GM23338 (cell line): ENCODE results near the gene MOB3C. TPM values are rescaled to one million over a fixed set of nuclear protein-coding genes. Genes with fewer than 3 reads are reported as not detected.

ENCODE experiments used
- ATAC-seq: fragments of 200-7000 bp; cut with Tn5 transposase; 3 replicates; pipeline ENCODE4 v1.9.1; 2020
- DNase-seq: peaks from one replicate; pipeline ENCODE4 v3.0.0-alpha.2; 2015; ENCODE audit warnings: low spot score
- H2AFZ ChIP-seq: fragments of 200-600 bp; sonication (generic); 2 replicates; pipeline ENCODE4 v1.8.0; 2016; ENCODE audit warnings: antibody characterized with exemption, mild to moderate bottlenecking, moderate library complexity
- H3F3A ChIP-seq: fragments of 200-600 bp; sonication (generic); replicated peaks from 2 replicates; pipeline ENCODE4 v1.8.0; 2017; ENCODE audit warnings: antibody characterized with exemption, mixed run types, low read depth
- H3K27ac ChIP-seq: fragments of 200-600 bp; sonication (generic); 2 replicates; pipeline ENCODE4 v1.6.1; 2016; ENCODE audit warnings: low read depth
- H3K27me3 ChIP-seq: fragments of 200-600 bp; sonication (generic); 2 replicates; pipeline ENCODE4 v1.8.0; 2016; ENCODE audit warnings: mild to moderate bottlenecking, mixed run types, moderate library complexity; ENCODE audit not compliant: insufficient read depth
- H3K36me3 ChIP-seq: fragments of 200-600 bp; sonication (generic); 2 replicates; pipeline ENCODE4 v1.8.0; 2016; ENCODE audit warnings: mild to moderate bottlenecking; ENCODE audit not compliant: insufficient read depth
- H3K4me1 ChIP-seq: fragments of 200-600 bp; sonication (generic); 2 replicates; pipeline ENCODE4 v1.8.0; 2016; ENCODE audit warnings: mild to moderate bottlenecking, moderate library complexity; ENCODE audit not compliant: insufficient read depth
- H3K4me2 ChIP-seq: fragments of 200-600 bp; sonication (generic); 2 replicates; pipeline ENCODE4 v1.7.1; 2017; ENCODE audit warnings: mixed run types
- H3K4me3 ChIP-seq: fragments of 200-600 bp; sonication (generic); 2 replicates; pipeline ENCODE4 v1.6.1; 2016; ENCODE audit warnings: mixed run types
- H3K79me2 ChIP-seq: fragments of 200-600 bp; sonication (generic); replicated peaks from 2 replicates; pipeline ENCODE4 v1.8.0; 2017; ENCODE audit warnings: mild to moderate bottlenecking; ENCODE audit not compliant: insufficient read depth
- H3K9me2 ChIP-seq: fragments of 200-600 bp; sonication (generic); 2 replicates; pipeline ENCODE4 v1.8.0; 2017; ENCODE audit not compliant: insufficient read depth
- H4K20me1 ChIP-seq: fragments of 200-600 bp; sonication (generic); replicated peaks from 2 replicates; pipeline ENCODE4 v1.8.0; 2017; ENCODE audit warnings: mild to moderate bottlenecking; ENCODE audit not compliant: insufficient read depth
- H3K27ac Mint-ChIP-seq: 2 replicates; pipeline ENCODE4 v1.8.0; 2020; ENCODE audit warnings: inconsistent platforms, mild to moderate bottlenecking, moderate library complexity, mixed read lengths
- H3K27me3 Mint-ChIP-seq: 3 replicates; pipeline ENCODE4 v1.8.0; 2022; ENCODE audit warnings: low read depth, mild to moderate bottlenecking, moderate library complexity, mixed read lengths, inconsistent platforms; ENCODE audit not compliant: insufficient read depth, poor library complexity
- H3K36me3 Mint-ChIP-seq: 3 replicates; pipeline ENCODE4 v1.8.0; 2021; ENCODE audit warnings: low read depth, mild to moderate bottlenecking, inconsistent platforms, moderate library complexity, mixed read lengths
- H3K4me1 Mint-ChIP-seq: 3 replicates; pipeline ENCODE4 v1.8.0; 2020; ENCODE audit warnings: mild to moderate bottlenecking, inconsistent platforms, mixed read lengths
- H3K4me3 Mint-ChIP-seq: 3 replicates; pipeline ENCODE4 v1.8.0; 2021; ENCODE audit warnings: moderate library complexity, mild to moderate bottlenecking, inconsistent platforms, mixed read lengths
- H3K9me3 Mint-ChIP-seq: 3 replicates; pipeline ENCODE4 v1.8.0; 2020; ENCODE audit warnings: moderate library complexity, mild to moderate bottlenecking, inconsistent platforms, mixed read lengths
- CREB1 ChIP-seq: fragments of 250-450 bp; sonication (Bioruptor Pico); IDR thresholded peaks from 2 replicates; pipeline ENCODE4 v1.5.0; 2020; ENCODE audit warnings: low read depth, mild to moderate bottlenecking, moderate library complexity
- EZH2 ChIP-seq: fragments of 200-600 bp; sonication (generic); IDR thresholded peaks from one replicate; pipeline ENCODE4 v1.8.0; 2017; ENCODE audit warnings: antibody characterized with exemption, mild to moderate bottlenecking, low read depth; ENCODE audit not compliant: unreplicated experiment
- EZH2phosphoT487 ChIP-seq: fragments of 200-600 bp; sonication (generic); IDR thresholded peaks from one replicate; pipeline ENCODE4 v1.8.1; 2018; ENCODE audit warnings: antibody characterized with exemption; ENCODE audit not compliant: unreplicated experiment
- POLR2AphosphoS5 ChIP-seq: IDR thresholded peaks from 2 replicates; pipeline ENCODE4 v1.6.1; 2016; ENCODE audit warnings: antibody characterized with exemption, low read depth
- STAT1 ChIP-seq: IDR thresholded peaks from one replicate; pipeline ENCODE4 v1.6.1; 2016; ENCODE audit warnings: antibody characterized with exemption; ENCODE audit not compliant: unreplicated experiment
- ZNF114 ChIP-seq: fragments of 250-450 bp; sonication (Bioruptor Pico); IDR thresholded peaks from 2 replicates; pipeline ENCODE4 v1.5.0; 2020; ENCODE audit warnings: mild to moderate bottlenecking, moderate library complexity
- ZNF331 ChIP-seq: fragments of 250-450 bp; sonication (Bioruptor Pico); IDR thresholded peaks from 2 replicates; pipeline ENCODE4 v1.5.0; 2020; ENCODE audit warnings: low read depth, mild to moderate bottlenecking, moderate library complexity
- polyA plus RNA-seq: library from polyadenylated mRNA; unstranded; fragments of >200 nt; fragmentation: Nextera tagmentation; extraction: Ambion mirVana; gene quantifications from 2 replicates; pipeline ENCODE4 v1.2.1, GENCODE V29; 2016
- total RNA-seq: library from RNA; depleted of rRNA; stranded (reverse); fragments of >200 nt; shearing (Covaris generic); gene quantifications from 2 replicates; pipeline ENCODE4 v1.2.3, GENCODE V29; 2014
- TF ChIP-seq, protein P1 (sequence below): fragments of 250-450 bp; sonication (Bioruptor Pico); IDR thresholded peaks from 2 replicates; pipeline ENCODE4 v1.5.0; 2020; ENCODE audit warnings: mild to moderate bottlenecking, moderate library complexity
- TF ChIP-seq, protein P2 (sequence below): IDR thresholded peaks from 2 replicates; pipeline ENCODE4 v1.6.1; 2016; ENCODE audit warnings: antibody characterized with exemption

Gene MOB3C
- total and polyA plus RNA-seq, 2 experiments from 2014 or later, result 1.1 to 6.2 TPM

DNA sequence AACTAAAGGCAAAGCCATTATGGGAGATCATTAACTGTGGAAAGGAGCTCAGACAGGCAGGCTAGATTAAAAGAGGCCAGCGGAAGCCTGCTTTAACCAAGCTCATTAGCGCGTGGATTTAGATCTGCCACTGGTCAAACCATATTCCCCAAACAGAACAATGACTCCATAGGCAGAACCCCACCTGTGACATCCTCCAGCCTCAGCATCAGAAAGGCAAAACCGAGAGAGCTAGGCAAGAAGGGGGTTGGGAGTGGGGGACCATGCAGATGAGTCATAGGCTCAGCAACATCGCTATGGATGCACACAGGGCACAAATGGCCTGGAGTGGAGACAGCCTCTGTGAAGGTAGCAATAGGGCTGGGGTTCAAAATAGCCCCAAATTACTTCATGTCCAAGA, 33.1 kb downstream of the MOB3C start (continued):
- TF ChIP-seq, protein P1, sequence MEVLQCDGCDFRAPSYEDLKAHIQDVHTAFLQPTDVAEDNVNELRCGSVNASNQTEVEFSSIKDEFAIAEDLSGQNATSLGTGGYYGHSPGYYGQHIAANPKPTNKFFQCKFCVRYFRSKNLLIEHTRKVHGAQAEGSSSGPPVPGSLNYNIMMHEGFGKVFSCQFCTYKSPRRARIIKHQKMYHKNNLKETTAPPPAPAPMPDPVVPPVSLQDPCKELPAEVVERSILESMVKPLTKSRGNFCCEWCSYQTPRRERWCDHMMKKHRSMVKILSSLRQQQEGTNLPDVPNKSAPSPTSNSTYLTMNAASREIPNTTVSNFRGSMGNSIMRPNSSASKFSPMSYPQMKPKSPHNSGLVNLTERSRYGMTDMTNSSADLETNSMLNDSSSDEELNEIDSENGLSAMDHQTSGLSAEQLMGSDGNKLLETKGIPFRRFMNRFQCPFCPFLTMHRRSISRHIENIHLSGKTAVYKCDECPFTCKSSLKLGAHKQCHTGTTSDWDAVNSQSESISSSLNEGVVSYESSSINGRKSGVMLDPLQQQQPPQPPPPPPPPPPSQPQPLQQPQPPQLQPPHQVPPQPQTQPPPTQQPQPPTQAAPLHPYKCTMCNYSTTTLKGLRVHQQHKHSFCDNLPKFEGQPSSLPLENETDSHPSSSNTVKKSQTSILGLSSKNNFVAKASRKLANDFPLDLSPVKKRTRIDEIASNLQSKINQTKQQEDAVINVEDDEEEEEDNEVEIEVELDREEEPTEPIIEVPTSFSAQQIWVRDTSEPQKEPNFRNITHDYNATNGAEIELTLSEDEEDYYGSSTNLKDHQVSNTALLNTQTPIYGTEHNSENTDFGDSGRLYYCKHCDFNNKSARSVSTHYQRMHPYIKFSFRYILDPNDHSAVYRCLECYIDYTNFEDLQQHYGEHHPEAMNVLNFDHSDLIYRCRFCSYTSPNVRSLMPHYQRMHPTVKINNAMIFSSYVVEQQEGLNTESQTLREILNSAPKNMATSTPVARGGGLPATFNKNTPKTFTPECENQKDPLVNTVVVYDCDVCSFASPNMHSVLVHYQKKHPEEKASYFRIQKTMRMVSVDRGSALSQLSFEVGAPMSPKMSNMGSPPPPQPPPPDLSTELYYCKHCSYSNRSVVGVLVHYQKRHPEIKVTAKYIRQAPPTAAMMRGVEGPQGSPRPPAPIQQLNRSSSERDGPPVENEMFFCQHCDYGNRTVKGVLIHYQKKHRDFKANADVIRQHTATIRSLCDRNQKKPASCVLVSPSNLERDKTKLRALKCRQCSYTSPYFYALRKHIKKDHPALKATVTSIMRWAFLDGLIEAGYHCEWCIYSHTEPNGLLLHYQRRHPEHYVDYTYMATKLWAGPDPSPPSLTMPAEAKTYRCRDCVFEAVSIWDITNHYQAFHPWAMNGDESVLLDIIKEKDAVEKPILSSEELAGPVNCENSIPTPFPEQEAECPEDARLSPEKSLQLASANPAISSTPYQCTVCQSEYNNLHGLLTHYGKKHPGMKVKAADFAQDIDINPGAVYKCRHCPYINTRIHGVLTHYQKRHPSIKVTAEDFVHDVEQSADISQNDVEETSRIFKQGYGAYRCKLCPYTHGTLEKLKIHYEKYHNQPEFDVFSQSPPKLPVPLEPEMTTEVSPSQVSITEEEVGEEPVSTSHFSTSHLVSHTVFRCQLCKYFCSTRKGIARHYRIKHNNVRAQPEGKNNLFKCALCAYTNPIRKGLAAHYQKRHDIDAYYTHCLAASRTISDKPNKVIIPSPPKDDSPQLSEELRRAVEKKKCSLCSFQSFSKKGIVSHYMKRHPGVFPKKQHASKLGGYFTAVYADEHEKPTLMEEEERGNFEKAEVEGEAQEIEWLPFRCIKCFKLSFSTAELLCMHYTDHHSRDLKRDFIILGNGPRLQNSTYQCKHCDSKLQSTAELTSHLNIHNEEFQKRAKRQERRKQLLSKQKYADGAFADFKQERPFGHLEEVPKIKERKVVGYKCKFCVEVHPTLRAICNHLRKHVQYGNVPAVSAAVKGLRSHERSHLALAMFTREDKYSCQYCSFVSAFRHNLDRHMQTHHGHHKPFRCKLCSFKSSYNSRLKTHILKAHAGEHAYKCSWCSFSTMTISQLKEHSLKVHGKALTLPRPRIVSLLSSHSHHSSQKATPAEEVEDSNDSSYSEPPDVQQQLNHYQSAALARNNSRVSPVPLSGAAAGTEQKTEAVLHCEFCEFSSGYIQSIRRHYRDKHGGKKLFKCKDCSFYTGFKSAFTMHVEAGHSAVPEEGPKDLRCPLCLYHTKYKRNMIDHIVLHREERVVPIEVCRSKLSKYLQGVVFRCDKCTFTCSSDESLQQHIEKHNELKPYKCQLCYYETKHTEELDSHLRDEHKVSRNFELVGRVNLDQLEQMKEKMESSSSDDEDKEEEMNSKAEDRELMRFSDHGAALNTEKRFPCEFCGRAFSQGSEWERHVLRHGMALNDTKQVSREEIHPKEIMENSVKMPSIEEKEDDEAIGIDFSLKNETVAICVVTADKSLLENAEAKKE (CRISPR knock-in tag), result no peak
- TF ChIP-seq, protein P2, sequence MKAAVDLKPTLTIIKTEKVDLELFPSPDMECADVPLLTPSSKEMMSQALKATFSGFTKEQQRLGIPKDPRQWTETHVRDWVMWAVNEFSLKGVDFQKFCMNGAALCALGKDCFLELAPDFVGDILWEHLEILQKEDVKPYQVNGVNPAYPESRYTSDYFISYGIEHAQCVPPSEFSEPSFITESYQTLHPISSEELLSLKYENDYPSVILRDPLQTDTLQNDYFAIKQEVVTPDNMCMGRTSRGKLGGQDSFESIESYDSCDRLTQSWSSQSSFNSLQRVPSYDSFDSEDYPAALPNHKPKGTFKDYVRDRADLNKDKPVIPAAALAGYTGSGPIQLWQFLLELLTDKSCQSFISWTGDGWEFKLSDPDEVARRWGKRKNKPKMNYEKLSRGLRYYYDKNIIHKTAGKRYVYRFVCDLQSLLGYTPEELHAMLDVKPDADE, result no peak
- TF ChIP-seq EZH2phosphoT487, result no peak

DNA sequence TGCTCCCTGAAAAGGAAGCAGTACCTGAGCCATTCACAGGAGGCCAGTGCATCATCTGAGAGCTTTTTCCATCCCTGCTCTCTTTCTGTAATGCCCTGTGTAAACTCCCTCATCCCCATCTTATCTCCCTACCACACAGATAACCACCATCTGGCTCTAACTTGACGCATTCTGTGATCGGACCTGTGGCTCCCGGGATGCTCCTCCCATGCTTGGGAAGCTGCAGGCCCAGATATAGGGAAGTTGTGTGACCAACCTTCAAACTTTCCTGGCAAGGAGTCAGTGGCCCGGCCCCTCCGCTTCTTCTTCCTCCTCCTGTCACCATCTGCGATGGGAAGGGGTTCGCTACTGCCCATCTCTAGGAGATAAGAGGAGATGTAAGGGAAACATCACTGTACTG, 33.6 kb downstream of the MOB3C start:
- DNase-seq (no peak), ATAC-seq (no peak)
- H3K36me3 Mint-ChIP-seq, result peaks cover 6% of the 10 kb centered on the region; the same call in 1 of the 3 replicates
- Histone ChIP-seq H3K36me3 (no peaks in the 10 kb centered on the region; the same call in 1 of the 2 replicates), H3K27ac (no peak overlapping the region), H3K79me2 (no peaks in the 10 kb centered on the region), H3K4me3 (no peak overlapping the region), H3F3A (no peaks in the 10 kb centered on the region), H4K20me1 (no peaks in the 10 kb centered on the region), H3K4me1 (no peaks in the 10 kb centered on the region), H3K27me3 (no peaks in the 10 kb centered on the region), H3K9me2 (no peaks in the 10 kb centered on the region), H2AFZ (no peak overlapping the region), H3K4me2 (no peak overlapping the region)
- H3K4me3 Mint-ChIP-seq, result no peak overlapping the region
- no peaks in the 10 kb centered on the region for H3K9me3 Mint-ChIP-seq
- no peak overlapping the region for H3K27ac Mint-ChIP-seq
- peaks cover 14% of the 10 kb centered on the region for H3K4me1 Mint-ChIP-seq
- peaks cover 2% of the 10 kb centered on the region for H3K27me3 Mint-ChIP-seq
- TF ChIP-seq, protein P1 (CRISPR knock-in tag), result no peak
- TF ChIP-seq STAT1 (no peak), EZH2phosphoT487 (no peak), POLR2AphosphoS5 (no peak), CREB1 (CRISPR knock-in tag) (no peak), ZNF114 (CRISPR knock-in tag) (no peak), EZH2 (no peak), ZNF331 (CRISPR knock-in tag) (no peak)
